ENCODE data around the gene KRTAP12-3.

DNA sequence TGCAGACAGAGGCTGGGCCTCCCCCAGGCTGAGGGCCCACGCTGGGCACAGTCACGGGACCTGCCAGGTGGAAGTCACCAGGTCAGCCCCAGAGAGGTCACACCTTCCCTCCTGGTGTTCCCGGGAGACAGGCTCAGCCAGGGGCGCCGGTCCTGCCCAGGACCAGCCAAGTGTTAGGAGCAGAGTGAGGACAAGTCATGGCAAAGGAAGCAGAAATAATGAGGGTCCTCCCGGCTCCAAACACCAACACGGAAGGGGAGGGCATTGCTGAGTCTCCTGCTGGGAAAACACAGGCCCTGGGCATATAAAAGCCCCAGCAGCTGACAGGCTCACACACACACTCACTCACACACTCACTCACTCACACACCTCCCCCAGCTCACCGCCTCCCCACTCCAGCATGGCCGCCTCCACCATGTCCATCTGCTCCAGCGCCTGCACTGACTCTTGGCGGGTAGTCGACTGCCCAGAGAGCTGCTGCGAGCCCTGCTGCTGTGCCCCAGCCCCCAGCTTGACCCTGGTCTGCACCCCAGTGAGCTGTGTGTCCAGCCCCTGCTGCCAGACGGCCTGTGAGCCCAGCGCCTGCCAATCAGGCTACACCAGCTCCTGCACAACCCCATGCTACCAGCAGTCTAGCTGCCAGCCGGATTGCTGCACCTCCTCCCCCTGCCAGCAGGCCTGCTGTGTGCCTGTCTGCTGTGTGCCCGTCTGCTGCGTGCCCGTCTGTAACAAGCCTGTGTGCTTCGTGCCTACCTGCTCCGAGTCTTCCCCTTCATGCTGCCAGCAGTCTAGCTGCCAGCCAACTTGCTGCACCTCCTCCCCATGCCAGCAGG lies 20.5 kb upstream of the KRTAP12-3 start, which contains the start of gene KRTAP10-10:
- TF ChIP-seq, protein P1, sequence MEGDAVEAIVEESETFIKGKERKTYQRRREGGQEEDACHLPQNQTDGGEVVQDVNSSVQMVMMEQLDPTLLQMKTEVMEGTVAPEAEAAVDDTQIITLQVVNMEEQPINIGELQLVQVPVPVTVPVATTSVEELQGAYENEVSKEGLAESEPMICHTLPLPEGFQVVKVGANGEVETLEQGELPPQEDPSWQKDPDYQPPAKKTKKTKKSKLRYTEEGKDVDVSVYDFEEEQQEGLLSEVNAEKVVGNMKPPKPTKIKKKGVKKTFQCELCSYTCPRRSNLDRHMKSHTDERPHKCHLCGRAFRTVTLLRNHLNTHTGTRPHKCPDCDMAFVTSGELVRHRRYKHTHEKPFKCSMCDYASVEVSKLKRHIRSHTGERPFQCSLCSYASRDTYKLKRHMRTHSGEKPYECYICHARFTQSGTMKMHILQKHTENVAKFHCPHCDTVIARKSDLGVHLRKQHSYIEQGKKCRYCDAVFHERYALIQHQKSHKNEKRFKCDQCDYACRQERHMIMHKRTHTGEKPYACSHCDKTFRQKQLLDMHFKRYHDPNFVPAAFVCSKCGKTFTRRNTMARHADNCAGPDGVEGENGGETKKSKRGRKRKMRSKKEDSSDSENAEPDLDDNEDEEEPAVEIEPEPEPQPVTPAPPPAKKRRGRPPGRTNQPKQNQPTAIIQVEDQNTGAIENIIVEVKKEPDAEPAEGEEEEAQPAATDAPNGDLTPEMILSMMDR (IDR thresholded peaks at IDR 0.05), result no peak
- TF ChIP-seq POLR2AphosphoS5 (IDR thresholded peaks at IDR 0.05) (no peak), POLR2A (IDR thresholded peaks at IDR 0.05) (no peak), EP300 (IDR thresholded peaks at IDR 0.05) (no peak)
